HG03045 (cell line): Measurements from ENCODE around the gene CTAG1A.
A peak's percentile ranks its signal among the peaks of the same experiment; 100 is the strongest.
"Not testable (repeated sequence)": the region's sequence is repeated elsewhere in the genome, so short reads cannot be mapped to it uniquely, and the experiment has no call there.

Source experiments
- ATAC-seq: cut with Tn5 transposase; IDR thresholded peaks from one replicate; pipeline ENCODE4 v1.9.1; 2021; ENCODE audit warnings: mild to moderate bottlenecking, moderate library complexity; ENCODE audit not compliant: unreplicated experiment

The CTAG1A gene

GRCh38 chrX:154584585-154585183 lies at the start of gene CTAG1A:
TSS of gene CTAG1A (plus strand) at chrX:154585133. CDS start at chrX:154585207, 74 bp downstream.
- ATAC-seq: not testable (repeated sequence)

GRCh38 chrX:154535892-154536291 lies 49.0 kb upstream of the CTAG1A start:
- no peak for ATAC-seq

GRCh38 chrX:154539077-154539476 lies 45.9 kb upstream of the CTAG1A start:
- no peak for ATAC-seq

GRCh38 chrX:154540365-154540764 lies 44.6 kb upstream of the CTAG1A start:
- not testable (repeated sequence) for ATAC-seq

- ATAC-seq: no peak
Observed at GRCh38 chrX:154540897-154541535, 43.9 kb upstream of the CTAG1A start.

GRCh38 chrX:154541589-154541895 lies 43.4 kb upstream of the CTAG1A start:
- ATAC-seq: no peak

GRCh38 chrX:154541896-154542722 lies 42.8 kb upstream of the CTAG1A start:
- ATAC-seq: no peak

- no peak for ATAC-seq
Observed at GRCh38 chrX:154542723-154543424, 42.1 kb upstream of the CTAG1A start.

- ATAC-seq: no peak
Observed at GRCh38 chrX:154545673-154546274, 39.2 kb upstream of the CTAG1A start.

- peak; percentile 63 for ATAC-seq
Observed at GRCh38 chrX:154546354-154547244, 38.3 kb upstream of the CTAG1A start, which contains the start of gene G6PD. TSS of gene G6PD (minus strand) at chrX:154546846. CDS start at chrX:154546155, 691 bp downstream.

GRCh38 chrX:154547245-154548027 lies 37.5 kb upstream of the CTAG1A start, which contains the start of gene IKBKG:
TSS of gene IKBKG (plus strand) at chrX:154547620. CDS start at chrX:154552003, 4,383 bp downstream.
- peak; percentile 80 for ATAC-seq

- ATAC-seq: no peak
Observed at GRCh38 chrX:154548028-154548316, 37.0 kb upstream of the CTAG1A start.

- ATAC-seq: no peak
Observed at GRCh38 chrX:154549766-154550165, 35.2 kb upstream of the CTAG1A start.

GRCh38 chrX:154552112-154552806 lies 32.7 kb upstream of the CTAG1A start:
- ATAC-seq: not testable (repeated sequence)

- not testable (repeated sequence) for ATAC-seq
Observed at GRCh38 chrX:154558060-154558690, 26.8 kb upstream of the CTAG1A start.

GRCh38 chrX:154558896-154559295 lies 26.0 kb upstream of the CTAG1A start:
- ATAC-seq: not testable (repeated sequence)

GRCh38 chrX:154560326-154560725 lies 24.6 kb upstream of the CTAG1A start:
- not testable (repeated sequence) for ATAC-seq

- not testable (repeated sequence) for ATAC-seq
Observed at GRCh38 chrX:154562295-154562694, 22.6 kb upstream of the CTAG1A start.
